Hepatocyte (in vitro differentiated cells): ENCODE data around the gene CILP2. TPM values are rescaled to one million over a fixed set of nuclear protein-coding genes. Genes with fewer than 3 reads are reported as not detected.

Experiments used
- DNase-seq: peaks from one replicate; pipeline ENCODE4 v3.0.0-alpha.2; 2016; ENCODE audit warnings: low spot score
- H2AFZ ChIP-seq: fragments of 200-600 bp; sonication (generic); 2 replicates; pipeline ENCODE4 v1.6.0; 2016; ENCODE audit warnings: antibody characterized with exemption, mild to moderate bottlenecking
- H3K27ac ChIP-seq: fragments of 200-600 bp; sonication (generic); 2 replicates; pipeline ENCODE4 v1.5.1; 2016; ENCODE audit warnings: mild to moderate bottlenecking
- H3K27me3 ChIP-seq: fragments of 200-600 bp; sonication (generic); 2 replicates; pipeline ENCODE4 v1.6.1; 2016
- H3K36me3 ChIP-seq: fragments of 200-600 bp; sonication (generic); replicated peaks from 2 replicates; pipeline ENCODE4 v1.5.1; 2016; ENCODE audit warnings: low read depth; ENCODE audit not compliant: insufficient read depth
- H3K4me1 ChIP-seq: fragments of 200-600 bp; sonication (generic); 2 replicates; pipeline ENCODE4 v1.5.1; 2016; ENCODE audit warnings: mild to moderate bottlenecking, moderate library complexity; ENCODE audit not compliant: insufficient read depth
- H3K4me2 ChIP-seq: fragments of 200-600 bp; sonication (generic); 2 replicates; pipeline ENCODE4 v1.6.0; 2016
- H3K4me3 ChIP-seq: fragments of 200-600 bp; sonication (generic); 2 replicates; pipeline ENCODE4 v1.5.1; 2016; ENCODE audit warnings: mild to moderate bottlenecking
- H3K79me2 ChIP-seq: fragments of 200-600 bp; sonication (generic); 2 replicates; pipeline ENCODE4 v1.6.0; 2017; ENCODE audit warnings: mild to moderate bottlenecking
- H3K9me2 ChIP-seq: fragments of 200-600 bp; sonication (generic); replicated peaks from 2 replicates; pipeline ENCODE4 v1.6.0; 2017; ENCODE audit warnings: mild to moderate bottlenecking; ENCODE audit not compliant: insufficient read depth
- H3K9me3 ChIP-seq: fragments of 200-600 bp; sonication (generic); 2 replicates; pipeline ENCODE4 v1.5.1; 2016; ENCODE audit warnings: low read depth, mild to moderate bottlenecking
- H4K20me1 ChIP-seq: fragments of 200-600 bp; sonication (generic); 2 replicates; pipeline ENCODE4 v1.6.0; 2016; ENCODE audit warnings: mild to moderate bottlenecking; ENCODE audit not compliant: insufficient read depth, poor library complexity, severe bottlenecking
- EZH2 ChIP-seq: fragments of 200-600 bp; sonication (generic); IDR thresholded peaks from 2 replicates; pipeline ENCODE4 v1.6.1; 2016; ENCODE audit warnings: antibody characterized with exemption, mild to moderate bottlenecking, borderline replicate concordance
- EZH2phosphoT487 ChIP-seq: fragments of 200-600 bp; sonication (generic); IDR thresholded peaks from one replicate; pipeline ENCODE4 v1.6.1; 2018; ENCODE audit warnings: antibody characterized with exemption, mild to moderate bottlenecking, low read depth, moderate library complexity; ENCODE audit not compliant: unreplicated experiment, severe bottlenecking
- WGBS: methylation state at CpG from one replicate; pipeline ENCODE4 v1.1.6; 2016; ENCODE audit warnings: low lambda C conversion rate; ENCODE audit errors: missing lambda C conversion rate; 5-methylcytosine and 5-hydroxymethylcytosine counted together
- polyA plus RNA-seq: library from polyadenylated mRNA; unstranded; fragments of >200 nt; fragmentation: Nextera tagmentation; extraction: Ambion mirVana; gene quantifications from 2 replicates; pipeline ENCODE4 v1.2.1, GENCODE V29; 2016
- total RNA-seq: library from RNA; depleted of rRNA; stranded (reverse); fragments of >200 nt; gene quantifications from 2 replicates; pipeline ENCODE4 v1.2.3, GENCODE V29; 2014
- TF ChIP-seq, protein P1 (sequence below): fragments of 200-600 bp; sonication (generic); IDR thresholded peaks from 2 replicates; pipeline ENCODE4 v1.5.1; 2016; ENCODE audit warnings: antibody characterized with exemption, mild to moderate bottlenecking; ENCODE audit not compliant: poor library complexity

The CILP2 gene
- total and polyA plus RNA-seq, 2 experiments from 2014 or later: 5.7 to 16.5 TPM

DNA sequence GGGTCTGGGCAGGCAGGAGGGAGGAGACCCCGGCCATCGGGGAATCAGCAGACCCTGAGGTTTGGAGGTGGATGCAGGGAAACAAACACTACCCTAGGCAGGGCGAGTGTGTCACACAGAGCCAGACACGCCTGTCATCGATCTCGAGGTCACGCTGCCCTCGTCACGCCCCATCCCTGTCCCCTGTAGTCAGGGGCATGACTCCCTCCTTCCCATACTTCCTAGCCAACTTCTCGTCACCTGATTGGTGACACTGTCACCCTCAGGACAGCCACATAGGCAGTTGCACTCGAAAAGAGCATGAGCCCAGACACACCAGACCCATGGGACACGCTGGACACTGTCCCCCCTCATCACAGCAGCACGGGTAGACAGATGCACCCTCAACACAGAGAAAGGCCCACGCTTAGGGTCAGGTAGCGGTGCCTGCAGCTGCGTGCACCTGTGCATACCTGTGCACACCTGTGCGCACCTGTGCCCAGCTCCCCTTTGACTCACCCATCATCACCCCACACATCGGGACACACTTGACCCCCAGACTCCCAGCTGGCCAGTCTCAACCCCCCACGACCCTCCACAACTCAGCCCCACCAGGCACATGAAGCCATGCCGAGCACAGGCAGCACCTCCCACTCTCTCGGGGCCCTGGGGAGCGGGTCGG lies 11.9 kb downstream of the CILP2 start:
- 84% methylated on average over 20 of the region's 23 CpGs for WGBS
- H3K9me3 ChIP-seq: no peaks in the 10 kb centered on the region
- H3K4me1 ChIP-seq: peaks cover 7% of the 10 kb centered on the region
- H3K4me3 ChIP-seq: no peak overlapping the region
- peak overlapping the region; percentile 16 for H3K27ac ChIP-seq
- TF ChIP-seq EZH2phosphoT487: no peak
- TF ChIP-seq, protein P1, sequence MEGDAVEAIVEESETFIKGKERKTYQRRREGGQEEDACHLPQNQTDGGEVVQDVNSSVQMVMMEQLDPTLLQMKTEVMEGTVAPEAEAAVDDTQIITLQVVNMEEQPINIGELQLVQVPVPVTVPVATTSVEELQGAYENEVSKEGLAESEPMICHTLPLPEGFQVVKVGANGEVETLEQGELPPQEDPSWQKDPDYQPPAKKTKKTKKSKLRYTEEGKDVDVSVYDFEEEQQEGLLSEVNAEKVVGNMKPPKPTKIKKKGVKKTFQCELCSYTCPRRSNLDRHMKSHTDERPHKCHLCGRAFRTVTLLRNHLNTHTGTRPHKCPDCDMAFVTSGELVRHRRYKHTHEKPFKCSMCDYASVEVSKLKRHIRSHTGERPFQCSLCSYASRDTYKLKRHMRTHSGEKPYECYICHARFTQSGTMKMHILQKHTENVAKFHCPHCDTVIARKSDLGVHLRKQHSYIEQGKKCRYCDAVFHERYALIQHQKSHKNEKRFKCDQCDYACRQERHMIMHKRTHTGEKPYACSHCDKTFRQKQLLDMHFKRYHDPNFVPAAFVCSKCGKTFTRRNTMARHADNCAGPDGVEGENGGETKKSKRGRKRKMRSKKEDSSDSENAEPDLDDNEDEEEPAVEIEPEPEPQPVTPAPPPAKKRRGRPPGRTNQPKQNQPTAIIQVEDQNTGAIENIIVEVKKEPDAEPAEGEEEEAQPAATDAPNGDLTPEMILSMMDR: no peak
- TF ChIP-seq EZH2: no peak
- H4K20me1 ChIP-seq: no peaks in the 10 kb centered on the region
- H3K27me3 ChIP-seq: no peaks in the 10 kb centered on the region
- no peak overlapping the region for H2AFZ ChIP-seq
- no peaks in the 10 kb centered on the region for H3K79me2 ChIP-seq
- DNase-seq: no peak
- H3K4me2 ChIP-seq: no peak overlapping the region
- H3K36me3 ChIP-seq: no peaks in the 10 kb centered on the region
- no peaks in the 10 kb centered on the region for H3K9me2 ChIP-seq

DNA sequence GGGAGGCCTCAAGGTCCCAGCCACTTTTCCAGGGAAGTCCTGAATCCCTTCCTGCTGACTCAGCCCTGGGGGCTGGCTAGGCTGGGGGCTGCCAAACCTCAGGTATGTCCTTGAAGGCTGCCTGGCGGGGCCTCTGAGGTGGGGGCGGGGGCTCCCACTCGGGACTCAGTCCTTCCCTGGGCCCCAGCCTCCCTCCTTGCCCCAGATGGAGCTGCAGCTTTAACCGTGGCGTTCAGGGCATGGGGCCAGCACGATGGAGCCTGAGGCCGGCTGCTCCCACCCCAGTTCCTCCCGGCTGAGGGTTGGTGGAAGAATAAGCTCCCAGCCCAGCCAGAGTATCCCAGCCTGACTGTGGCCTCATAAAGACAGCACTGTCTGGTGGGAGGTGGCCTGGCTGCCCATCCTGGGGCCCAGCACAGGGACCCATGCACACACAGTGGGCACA lies 12.4 kb downstream of the CILP2 start:
- no peak overlapping the region for H2AFZ ChIP-seq
- no peaks in the 10 kb centered on the region for H3K79me2 ChIP-seq
- TF ChIP-seq, protein P1: no peak
- TF ChIP-seq EZH2phosphoT487: no peak

DNA sequence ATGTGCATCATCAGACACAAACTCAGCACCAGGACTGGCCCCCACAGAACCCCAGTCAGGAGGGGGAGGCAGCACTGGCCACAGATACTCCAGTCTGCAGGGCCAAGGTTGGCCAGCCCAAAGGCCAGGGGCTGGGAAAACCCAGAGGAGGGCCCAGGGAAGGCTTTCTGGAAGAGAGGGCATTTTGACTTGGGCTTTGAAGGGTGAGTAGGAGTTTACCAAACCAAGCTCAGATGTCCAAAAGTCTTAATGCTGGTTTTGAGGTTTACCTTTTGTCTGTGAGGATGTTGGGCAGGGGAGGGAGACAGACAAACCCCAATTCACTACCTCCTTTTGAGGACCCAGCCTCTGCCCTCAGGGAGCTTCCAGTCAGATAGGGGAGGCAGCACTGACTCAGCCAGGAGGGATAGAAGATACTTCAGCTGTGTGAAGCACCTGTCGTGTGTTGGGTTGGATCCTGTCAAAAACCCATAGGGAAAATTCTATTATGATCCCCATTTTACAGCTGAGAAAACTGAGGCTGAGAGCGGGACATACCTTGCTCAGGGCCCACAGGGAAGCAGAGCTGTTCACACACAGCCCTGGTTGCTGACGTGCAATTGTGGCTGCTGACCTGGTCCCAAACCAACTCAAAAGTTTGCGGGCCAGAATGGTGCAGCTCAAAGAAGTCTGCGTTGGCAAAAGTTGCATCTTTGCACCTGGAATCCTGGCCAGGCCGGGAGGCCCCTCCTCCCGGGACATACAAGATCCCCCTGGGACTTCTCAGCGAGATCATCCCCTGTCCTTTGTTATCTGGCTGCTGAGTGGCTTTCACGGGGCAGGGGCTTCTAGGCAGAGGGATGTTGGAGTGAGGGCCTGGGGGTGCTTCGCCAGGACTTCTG lies 13.1 kb downstream of the CILP2 start:
- no peaks in the 10 kb centered on the region for H3K9me3 ChIP-seq
- peak overlapping the region; percentile 60 for H3K27ac ChIP-seq
- no peak overlapping the region for H2AFZ ChIP-seq
- H3K4me1 ChIP-seq: peaks cover 7% of the 10 kb centered on the region
- no peak overlapping the region for H3K4me2 ChIP-seq
- no peaks in the 10 kb centered on the region for H3K79me2 ChIP-seq
- H3K27me3 ChIP-seq: no peaks in the 10 kb centered on the region
- no peaks in the 10 kb centered on the region for H3K9me2 ChIP-seq
- H3K36me3 ChIP-seq: no peaks in the 10 kb centered on the region
- H3K4me3 ChIP-seq: no peak overlapping the region
- H4K20me1 ChIP-seq: no peaks in the 10 kb centered on the region
- WGBS: 74% methylated on average over 10 of the region's 10 CpGs
- no peak for DNase-seq
- TF ChIP-seq, protein P1: no peak
- TF ChIP-seq EZH2phosphoT487 (no peak), EZH2 (no peak)

More for the DNA sequence above, 12.4 kb downstream of the CILP2 start:
- Histone ChIP-seq H3K9me3 (no peaks in the 10 kb centered on the region), H3K27me3 (no peaks in the 10 kb centered on the region), H3K4me2 (no peak overlapping the region), H3K27ac (peak overlapping the region; percentile 60), H3K36me3 (no peaks in the 10 kb centered on the region), H3K9me2 (no peaks in the 10 kb centered on the region), H3K4me3 (no peak overlapping the region), H3K4me1 (peaks cover 7% of the 10 kb centered on the region), H4K20me1 (no peaks in the 10 kb centered on the region)
- peak; percentile 57 for DNase-seq
- 48% methylated on average over 8 of the region's 8 CpGs for WGBS
